H1 (cell line): Measurements from ENCODE around the gene PRSS8. TPM values are rescaled to one million over a fixed set of nuclear protein-coding genes. Genes with fewer than 3 reads are reported as not detected.

Source experiments
- BACH1 ChIP-seq: IDR thresholded peaks from 2 replicates; pipeline ENCODE4 v1.6.1; 2012; ENCODE audit warnings: low read length, improper control_type of control experiment
- CBX8 ChIP-seq: fragments of 300-800, 300-1000 bp; sonication (generic); IDR thresholded peaks from 2 replicates; pipeline ENCODE4 v1.7.1; 2016; ENCODE audit warnings: low read depth, low read length, borderline replicate concordance
- CHD1 ChIP-seq: IDR thresholded peaks from 2 replicates; pipeline ENCODE4 v1.6.1; 2012; ENCODE audit warnings: low read depth, low read length, improper control_type of control experiment
- CREB1 ChIP-seq: IDR thresholded peaks from 2 replicates; pipeline ENCODE4 v1.6.1; 2012; ENCODE audit warnings: inconsistent platforms
- CTBP2 ChIP-seq: IDR thresholded peaks from 2 replicates; pipeline ENCODE4 v1.7.0; 2011; ENCODE audit warnings: borderline replicate concordance, mild to moderate bottlenecking, moderate library complexity, mixed read lengths, low read length; ENCODE audit not compliant: insufficient read depth, insufficient read length
- GABPA ChIP-seq: IDR thresholded peaks from 2 replicates; pipeline ENCODE4 v1.6.1; 2011; ENCODE audit warnings: mild to moderate bottlenecking, low read length, moderate library complexity, borderline replicate concordance; ENCODE audit not compliant: insufficient read depth
- HDAC6 ChIP-seq: IDR thresholded peaks from one replicate; pipeline ENCODE4 v1.7.1; 2012; ENCODE audit warnings: low read depth, mild to moderate bottlenecking, inconsistent platforms, low read length, moderate library complexity
- KDM4A ChIP-seq: IDR thresholded peaks from one replicate; pipeline ENCODE4 v1.7.1; 2012; ENCODE audit warnings: low read depth, mild to moderate bottlenecking, moderate library complexity, low read length, inconsistent platforms; ENCODE audit not compliant: severe bottlenecking
- POLR2A ChIP-seq, 2 experiments: IDR thresholded peaks; 1 replicate in 1 of 2; 2 replicates in 1 of 2; pipeline ENCODE4 v1.6.1; 2011; ENCODE audit warnings: low read depth in 2 of 2, low read length in 2 of 2, mild to moderate bottlenecking in 2 of 2; ENCODE audit errors: control extremely low read depth in 1 of 2
- POLR2AphosphoS5 ChIP-seq: IDR thresholded peaks from 2 replicates; pipeline ENCODE4 v1.6.1; 2011; ENCODE audit warnings: low read depth, low read length
- RFX5 ChIP-seq: IDR thresholded peaks from 2 replicates; pipeline ENCODE4 v1.6.1; 2011; ENCODE audit warnings: low read depth, low read length, improper control_type of control experiment, borderline replicate concordance
- RXRA ChIP-seq: IDR thresholded peaks from 2 replicates; pipeline ENCODE4 v1.6.1; 2011; ENCODE audit warnings: low read depth, mild to moderate bottlenecking, low read length, moderate library complexity; ENCODE audit not compliant: insufficient read depth
- SIN3A ChIP-seq, 2 experiments: IDR thresholded peaks in 1 of 2; conservative IDR thresholded peaks in 1 of 2; 2 replicates each; pipeline ENCODE4 v1.6.1; 2011 to 2012; ENCODE audit warnings: low read length in 2 of 2, improper control_type of control experiment in 1 of 2, low read depth in 1 of 2, mild to moderate bottlenecking in 1 of 2
- SIX5 ChIP-seq: IDR thresholded peaks from 2 replicates; pipeline ENCODE4 v1.6.1; 2011; ENCODE audit warnings: mild to moderate bottlenecking, low read depth, low read length
- SP1 ChIP-seq: IDR thresholded peaks from 2 replicates; pipeline ENCODE4 v1.6.1; 2011; ENCODE audit warnings: low read depth, low read length
- SP2 ChIP-seq: IDR thresholded peaks from 2 replicates; pipeline ENCODE4 v1.6.1; 2012; ENCODE audit warnings: mild to moderate bottlenecking, low read length, inconsistent platforms
- SP4 ChIP-seq: IDR thresholded peaks from 2 replicates; pipeline ENCODE4 v1.6.1; 2012; ENCODE audit warnings: low read length, inconsistent platforms
- TAF1 ChIP-seq: IDR thresholded peaks from 2 replicates; pipeline ENCODE4 v1.6.1; 2011; ENCODE audit warnings: mild to moderate bottlenecking, low read depth, low read length
- TBP ChIP-seq: IDR thresholded peaks from 2 replicates; pipeline ENCODE4 v1.6.1; 2011; ENCODE audit warnings: low read depth, low read length, improper control_type of control experiment
- ZNF274 ChIP-seq: IDR thresholded peaks from 2 replicates; pipeline ENCODE4 v1.7.0; 2012; ENCODE audit warnings: low read length, borderline replicate concordance; ENCODE audit errors: extremely low read depth
- polyA plus RNA-seq, 7 experiments: library from polyadenylated mRNA; depleted of rRNA in 3 of 7; stranded (reverse) in 5 of 7; unstranded in 2 of 7; fragments of >200 nt in 5 of 7; fragments of 200-250 nt in 2 of 7; gene quantifications; 1 replicate in 5 of 7; 2 replicates in 1 of 7; 4 replicates in 1 of 7; pipeline versions ENCODE4 v1.2.1 to v1.2.3, GENCODE V29; 2011 to 2013; ENCODE audit warnings: missing spikeins in 2 of 7, mixed read lengths in 2 of 7
- total RNA-seq: library from RNA; stranded (reverse); fragmentation: NEBNext Ultra II Directional; extraction: Animal tissue kit (Norgen Biotek cat#: 25700); gene quantifications from 2 replicates; pipeline ENCODE4 v1.2.1, GENCODE V29; 2021
- TF ChIP-seq, protein P1 (sequence below): IDR thresholded peaks from 2 replicates; pipeline ENCODE4 v1.6.1; 2012; ENCODE audit warnings: inconsistent platforms
- TF ChIP-seq, protein P2 (sequence below): IDR thresholded peaks from 2 replicates; pipeline ENCODE4 v1.6.1; 2011; ENCODE audit warnings: low read depth, mild to moderate bottlenecking, low read length; ENCODE audit not compliant: insufficient read depth

The PRSS8 gene
- total and polyA plus RNA-seq, 2 of the 8 experiments (the other 6 are each of a cell fraction or from before 2014, with no cell fraction given), result 87.7 to 273 TPM

DNA sequence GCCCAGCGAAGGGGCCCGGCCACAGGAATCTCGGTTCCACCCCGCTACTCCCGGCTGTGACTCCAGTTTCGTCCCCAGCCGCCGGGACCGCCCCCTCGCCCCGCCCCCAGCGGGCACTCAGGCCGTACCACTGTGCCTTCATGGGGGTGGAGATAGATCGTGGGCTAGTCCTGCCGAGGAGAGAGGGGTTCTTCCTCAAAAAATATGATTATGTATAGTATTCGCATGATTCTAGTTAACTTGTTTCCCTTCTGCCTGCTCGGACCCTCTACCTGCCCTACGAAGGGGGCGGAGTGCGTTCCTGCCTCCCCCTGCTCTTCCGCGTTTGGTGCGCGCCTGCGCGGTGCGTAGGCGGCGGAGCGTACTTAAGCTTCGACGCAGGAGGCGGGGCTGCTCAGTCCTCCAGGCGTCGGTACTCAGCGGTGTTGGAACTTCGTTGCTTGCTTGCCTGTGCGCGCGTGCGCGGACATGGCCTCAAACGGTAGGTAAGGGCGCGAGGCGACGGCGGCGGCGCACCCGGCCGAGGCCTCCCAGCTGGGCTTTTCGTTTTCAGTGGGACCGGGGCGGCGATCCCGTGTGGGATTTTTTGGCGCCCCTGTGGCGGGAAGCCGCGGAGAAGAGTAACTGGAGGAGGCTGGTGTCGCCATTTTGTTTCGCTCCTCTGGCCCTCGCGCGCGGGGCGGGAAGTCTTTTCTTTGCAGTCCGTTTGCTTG is 44.4 kb upstream of the PRSS8 start, which contains the start of gene FUS (continued):
- TF ChIP-seq RFX5 (no peak), CBX8 (no peak), SP4 (no peak), RXRA (no peak), ZNF274 (no peak), BACH1 (no peak; the same call in 1 of the 2 replicates), HDAC6 (no peak), CHD1 (peak; percentile 98), CREB1 (peak; percentile 49; the same call in 1 of the 2 replicates), POLR2A (IDR thresholded peaks at IDR 0.05; ENCODE audit: control extremely low read depth in 1 of 2, low read depth in 2 of 2, low read length in 2 of 2) (peak; percentile 100), SIX5 (peak; percentile 45; the same call in 1 of the 2 replicates), SIN3A (conservative IDR thresholded peaks at IDR 0.05 in 1 of 2, IDR thresholded peaks at IDR 0.05 in 1 of 2; ENCODE audit: low read depth in 1 of 2, low read length in 2 of 2) (0 out of 4 replicates have a peak, but pooled peaks of 1 of the 2 experiments have one; percentile 36), TBP (peak; percentile 99), SP1 (peak; percentile 91), TAF1 (peak; percentile 100), SP2 (no peak), KDM4A (peak; percentile 11), POLR2AphosphoS5 (peak; percentile 100), CTBP2 (no peak), GABPA (no peak)
- TF ChIP-seq, protein P1, sequence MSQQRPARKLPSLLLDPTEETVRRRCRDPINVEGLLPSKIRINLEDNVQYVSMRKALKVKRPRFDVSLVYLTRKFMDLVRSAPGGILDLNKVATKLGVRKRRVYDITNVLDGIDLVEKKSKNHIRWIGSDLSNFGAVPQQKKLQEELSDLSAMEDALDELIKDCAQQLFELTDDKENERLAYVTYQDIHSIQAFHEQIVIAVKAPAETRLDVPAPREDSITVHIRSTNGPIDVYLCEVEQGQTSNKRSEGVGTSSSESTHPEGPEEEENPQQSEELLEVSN, result no peak
- TF ChIP-seq, protein P2, sequence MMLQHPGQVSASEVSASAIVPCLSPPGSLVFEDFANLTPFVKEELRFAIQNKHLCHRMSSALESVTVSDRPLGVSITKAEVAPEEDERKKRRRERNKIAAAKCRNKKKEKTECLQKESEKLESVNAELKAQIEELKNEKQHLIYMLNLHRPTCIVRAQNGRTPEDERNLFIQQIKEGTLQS, result no peak
